WERI-Rb-1 (cell line): Measurements from ENCODE around the gene TMPRSS15.
A peak's percentile ranks its signal among the peaks of the same experiment; 100 is the strongest.

Source experiments
- DNase-seq: peaks from one replicate; pipeline ENCODE4 v3.0.0-alpha.2; 2020
- H3K27ac ChIP-seq: fragments of 250-450 bp; sonication (Bioruptor Pico); 2 replicates; pipeline ENCODE4 v1.5.1; 2020; ENCODE audit warnings: mild to moderate bottlenecking, moderate library complexity
- H3K27me3 ChIP-seq: fragments of 250-450 bp; sonication (Bioruptor Pico); 2 replicates; pipeline ENCODE4 v1.5.1; 2021; ENCODE audit warnings: mild to moderate bottlenecking, low read depth, moderate library complexity; ENCODE audit not compliant: insufficient read depth, severe bottlenecking
- H3K36me3 ChIP-seq: fragments of 250-450 bp; sonication (Bioruptor Pico); 2 replicates; pipeline ENCODE4 v1.5.1; 2020; ENCODE audit warnings: mild to moderate bottlenecking, moderate library complexity
- H3K4me3 ChIP-seq: 2 replicates; pipeline ENCODE4 v1.5.1; 2011; ENCODE audit warnings: low read depth, mild to moderate bottlenecking, control low read depth, low read length
- H3K9me3 ChIP-seq: fragments of 250-450 bp; sonication (Bioruptor Pico); 2 replicates; pipeline ENCODE4 v1.5.1; 2021; ENCODE audit warnings: mild to moderate bottlenecking, moderate library complexity; ENCODE audit not compliant: severe bottlenecking
- CTCF ChIP-seq: IDR thresholded peaks from 2 replicates; pipeline ENCODE4 v1.5.1; 2011; ENCODE audit warnings: low read depth, mild to moderate bottlenecking, control low read depth, inconsistent platforms, low read length

The TMPRSS15 gene

GRCh38 chr21:18340387-18340942 lies 63.1 kb downstream of the TMPRSS15 start:
- Histone ChIP-seq H3K27ac (no peak overlapping the region), H3K4me3 (no peak overlapping the region), H3K9me3 (no peaks in the 10 kb centered on the region), H3K36me3 (no peaks in the 10 kb centered on the region), H3K27me3 (no peaks in the 10 kb centered on the region)
- no peak for TF ChIP-seq CTCF
- DNase-seq = no peak

- no peaks in the 10 kb centered on the region for H3K27me3 ChIP-seq
- H3K4me3 ChIP-seq = no peak overlapping the region
- no peak for TF ChIP-seq CTCF
- no peak for DNase-seq
- H3K36me3 ChIP-seq = no peaks in the 10 kb centered on the region
- no peaks in the 10 kb centered on the region for H3K9me3 ChIP-seq
- H3K27ac ChIP-seq = no peak overlapping the region
Observed at GRCh38 chr21:18335651-18336236, 67.8 kb downstream of the TMPRSS15 start.

GRCh38 chr21:18334066-18334465 lies 69.5 kb downstream of the TMPRSS15 start:
- H3K4me3 ChIP-seq = no peak overlapping the region
- DNase-seq = no peak
- no peak for TF ChIP-seq CTCF
- H3K9me3 ChIP-seq = no peaks in the 10 kb centered on the region
- no peaks in the 10 kb centered on the region for H3K36me3 ChIP-seq
- no peaks in the 10 kb centered on the region for H3K27me3 ChIP-seq
- H3K27ac ChIP-seq = no peak overlapping the region

- Histone ChIP-seq H3K4me3 (no peak overlapping the region), H3K9me3 (peaks cover 5% of the 10 kb centered on the region), H3K27ac (no peak overlapping the region), H3K27me3 (no peaks in the 10 kb centered on the region), H3K36me3 (no peaks in the 10 kb centered on the region)
- TF ChIP-seq CTCF = no peak
- DNase-seq = no peak
Observed at GRCh38 chr21:18318156-18318555, 85.4 kb downstream of the TMPRSS15 start.

- H3K36me3 ChIP-seq = no peaks in the 10 kb centered on the region
- no peaks in the 10 kb centered on the region for H3K9me3 ChIP-seq
- no peaks in the 10 kb centered on the region for H3K27me3 ChIP-seq
- H3K4me3 ChIP-seq = no peak overlapping the region
- no peak overlapping the region for H3K27ac ChIP-seq
- TF ChIP-seq CTCF = peak; percentile 65
- DNase-seq = peak; percentile 59
Observed at GRCh38 chr21:18298228-18298627, 105.4 kb downstream of the TMPRSS15 start.

- H3K36me3 ChIP-seq = no peaks in the 10 kb centered on the region
- H3K9me3 ChIP-seq = no peaks in the 10 kb centered on the region
- no peak for TF ChIP-seq CTCF
- no peaks in the 10 kb centered on the region for H3K27me3 ChIP-seq
- H3K4me3 ChIP-seq = no peak overlapping the region
- no peak overlapping the region for H3K27ac ChIP-seq
- DNase-seq = no peak
Observed at GRCh38 chr21:18294100-18294499, 109.5 kb downstream of the TMPRSS15 start.
